Ishikawa (cell line): ENCODE data around the gene MAST4.

ENCODE experiments used
- CEBPB ChIP-seq: IDR thresholded peaks from 2 replicates; pipeline ENCODE4 v1.6.1; 2012
- CREB1 ChIP-seq: IDR thresholded peaks from 2 replicates; pipeline ENCODE4 v1.6.1; 2012; ENCODE audit warnings: low read depth
- EGR1 ChIP-seq: IDR thresholded peaks from 2 replicates; pipeline ENCODE4 v1.6.1; 2012
- EP300 ChIP-seq: IDR thresholded peaks from 2 replicates; pipeline ENCODE4 v1.6.1; 2012; ENCODE audit warnings: borderline replicate concordance
- FOXM1 ChIP-seq: IDR thresholded peaks from 2 replicates; pipeline ENCODE4 v1.6.1; 2012; ENCODE audit warnings: low read depth, borderline replicate concordance
- NFIC ChIP-seq: IDR thresholded peaks from 2 replicates; pipeline ENCODE4 v1.6.1; 2012
- RAD21 ChIP-seq: IDR thresholded peaks from 2 replicates; pipeline ENCODE4 v1.6.1; 2012; ENCODE audit warnings: low read depth
- TAF1 ChIP-seq: IDR thresholded peaks from 2 replicates; pipeline ENCODE4 v1.6.1; 2012; ENCODE audit warnings: low read depth, mild to moderate bottlenecking
- TCF12 ChIP-seq: IDR thresholded peaks from 2 replicates; pipeline ENCODE4 v1.6.1; 2012; ENCODE audit warnings: low read depth
- TEAD4 ChIP-seq: IDR thresholded peaks from 2 replicates; pipeline ENCODE4 v1.6.1; 2012
- USF1 ChIP-seq: IDR thresholded peaks from 2 replicates; pipeline ENCODE4 v1.6.1; 2012
- YY1 ChIP-seq: IDR thresholded peaks from 2 replicates; pipeline ENCODE4 v1.6.1; 2012; ENCODE audit warnings: low read depth
- ZBTB7A ChIP-seq: IDR thresholded peaks from 2 replicates; pipeline ENCODE4 v1.6.1; 2012; ENCODE audit warnings: low read depth
- TF ChIP-seq, protein P1 (sequence below): IDR thresholded peaks from 2 replicates; pipeline ENCODE4 v1.6.1; 2012
- TF ChIP-seq, protein P2 (sequence below): IDR thresholded peaks from 2 replicates; pipeline ENCODE4 v1.6.1; 2012; ENCODE audit warnings: low read depth, mild to moderate bottlenecking

MAST4 gene

GRCh38 chr5:67152400-67152799 lies 556.2 kb downstream of the MAST4 start:
- TF ChIP-seq CREB1 = no peak
- TF ChIP-seq EP300 = no peak
- no peak for TF ChIP-seq FOXM1
- no peak for TF ChIP-seq CEBPB
- no peak for TF ChIP-seq TEAD4
- TF ChIP-seq USF1 = no peak
- no peak for TF ChIP-seq RAD21
- no peak for TF ChIP-seq NFIC
- TF ChIP-seq YY1 = no peak
- TF ChIP-seq, protein P1, sequence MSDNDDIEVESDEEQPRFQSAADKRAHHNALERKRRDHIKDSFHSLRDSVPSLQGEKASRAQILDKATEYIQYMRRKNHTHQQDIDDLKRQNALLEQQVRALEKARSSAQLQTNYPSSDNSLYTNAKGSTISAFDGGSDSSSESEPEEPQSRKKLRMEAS = no peak
- TF ChIP-seq ZBTB7A = no peak
- TF ChIP-seq TAF1 = no peak
- TF ChIP-seq, protein P2, sequence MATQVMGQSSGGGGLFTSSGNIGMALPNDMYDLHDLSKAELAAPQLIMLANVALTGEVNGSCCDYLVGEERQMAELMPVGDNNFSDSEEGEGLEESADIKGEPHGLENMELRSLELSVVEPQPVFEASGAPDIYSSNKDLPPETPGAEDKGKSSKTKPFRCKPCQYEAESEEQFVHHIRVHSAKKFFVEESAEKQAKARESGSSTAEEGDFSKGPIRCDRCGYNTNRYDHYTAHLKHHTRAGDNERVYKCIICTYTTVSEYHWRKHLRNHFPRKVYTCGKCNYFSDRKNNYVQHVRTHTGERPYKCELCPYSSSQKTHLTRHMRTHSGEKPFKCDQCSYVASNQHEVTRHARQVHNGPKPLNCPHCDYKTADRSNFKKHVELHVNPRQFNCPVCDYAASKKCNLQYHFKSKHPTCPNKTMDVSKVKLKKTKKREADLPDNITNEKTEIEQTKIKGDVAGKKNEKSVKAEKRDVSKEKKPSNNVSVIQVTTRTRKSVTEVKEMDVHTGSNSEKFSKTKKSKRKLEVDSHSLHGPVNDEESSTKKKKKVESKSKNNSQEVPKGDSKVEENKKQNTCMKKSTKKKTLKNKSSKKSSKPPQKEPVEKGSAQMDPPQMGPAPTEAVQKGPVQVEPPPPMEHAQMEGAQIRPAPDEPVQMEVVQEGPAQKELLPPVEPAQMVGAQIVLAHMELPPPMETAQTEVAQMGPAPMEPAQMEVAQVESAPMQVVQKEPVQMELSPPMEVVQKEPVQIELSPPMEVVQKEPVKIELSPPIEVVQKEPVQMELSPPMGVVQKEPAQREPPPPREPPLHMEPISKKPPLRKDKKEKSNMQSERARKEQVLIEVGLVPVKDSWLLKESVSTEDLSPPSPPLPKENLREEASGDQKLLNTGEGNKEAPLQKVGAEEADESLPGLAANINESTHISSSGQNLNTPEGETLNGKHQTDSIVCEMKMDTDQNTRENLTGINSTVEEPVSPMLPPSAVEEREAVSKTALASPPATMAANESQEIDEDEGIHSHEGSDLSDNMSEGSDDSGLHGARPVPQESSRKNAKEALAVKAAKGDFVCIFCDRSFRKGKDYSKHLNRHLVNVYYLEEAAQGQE = no peak
- TF ChIP-seq TCF12 = no peak
- TF ChIP-seq EGR1 = no peak

DNA sequence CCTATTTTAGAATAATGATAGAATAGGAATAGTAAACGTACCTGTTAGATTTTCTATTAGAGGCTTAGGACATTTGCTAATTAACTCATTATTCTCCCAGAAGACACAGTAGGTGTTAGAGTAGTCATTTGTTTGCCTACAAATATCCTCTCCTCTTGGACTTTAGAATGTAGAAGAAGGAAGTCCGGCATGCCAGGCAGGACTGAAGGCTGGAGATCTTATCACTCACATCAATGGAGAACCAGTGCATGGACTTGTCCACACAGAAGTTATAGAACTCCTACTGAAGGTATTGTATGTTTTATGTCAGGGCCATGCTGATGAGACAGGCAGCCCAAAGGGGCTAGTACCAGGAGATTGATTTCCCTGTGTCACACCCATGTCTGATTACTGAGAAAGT lies 557.1 kb downstream of the MAST4 start:
- TF ChIP-seq NFIC (no peak), EGR1 (no peak), USF1 (no peak), TEAD4 (no peak), FOXM1 (no peak), CEBPB (no peak)

GRCh38 chr5:67154556-67155206 lies 558.5 kb downstream of the MAST4 start:
- TF ChIP-seq EP300 (no peak), EGR1 (no peak), CREB1 (no peak), FOXM1 (no peak), YY1 (no peak), CEBPB (no peak), ZBTB7A (no peak), USF1 (no peak), TCF12 (no peak), TEAD4 (no peak), TAF1 (no peak), RAD21 (no peak), NFIC (no peak)
- TF ChIP-seq, protein P2 = no peak
- TF ChIP-seq, protein P1 = no peak

DNA sequence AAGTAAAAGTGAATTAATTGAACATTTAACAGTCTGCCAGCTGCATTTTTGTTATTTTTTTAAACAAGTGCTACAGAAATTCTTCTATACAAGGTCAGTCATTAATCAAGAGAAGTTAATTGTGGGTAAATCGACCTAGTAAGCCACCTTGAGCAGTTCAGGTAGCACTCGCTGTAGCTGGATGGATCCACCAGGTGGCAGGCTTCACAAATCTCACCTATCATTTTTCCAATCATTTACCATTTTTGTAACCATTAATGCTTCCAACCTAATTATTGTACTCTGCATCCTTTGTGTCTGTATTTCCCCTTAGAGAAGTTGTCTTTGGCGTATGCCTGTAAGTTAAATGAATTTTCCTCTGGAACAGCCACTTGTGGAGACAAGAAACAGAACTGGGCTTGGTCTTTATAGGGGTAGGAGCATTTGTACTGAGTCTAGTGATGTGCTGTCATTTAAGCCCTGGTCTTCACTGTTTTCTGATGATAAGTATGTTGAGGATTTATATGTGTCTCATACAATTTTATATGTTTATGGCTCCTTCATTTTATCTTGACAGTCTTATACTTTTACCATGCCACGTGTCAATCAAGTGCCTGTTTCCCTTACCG lies 560.9 kb downstream of the MAST4 start:
- peak; percentile 59 for TF ChIP-seq RAD21
- TF ChIP-seq, protein P1 = no peak

DNA sequence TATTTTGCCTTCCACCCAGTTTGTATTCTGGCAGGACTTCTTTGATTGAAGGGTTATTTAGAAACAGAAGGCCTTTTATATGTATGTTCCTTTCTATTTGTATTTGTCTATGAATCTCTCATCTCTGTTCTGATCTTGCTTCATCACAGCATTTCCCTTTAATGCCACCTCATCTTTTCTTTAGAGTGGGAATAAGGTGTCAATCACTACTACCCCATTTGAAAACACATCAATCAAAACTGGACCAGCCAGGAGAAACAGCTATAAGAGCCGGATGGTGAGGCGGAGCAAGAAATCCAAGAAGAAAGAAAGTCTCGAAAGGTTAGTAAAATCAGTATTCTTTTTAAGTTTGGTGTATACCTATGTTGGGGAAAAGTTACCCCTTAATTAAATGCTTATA lies 564.1 kb downstream of the MAST4 start:
- no peak for TF ChIP-seq TCF12
- no peak for TF ChIP-seq YY1
- no peak for TF ChIP-seq TEAD4
- TF ChIP-seq, protein P1 = no peak
- no peak for TF ChIP-seq EGR1
- no peak for TF ChIP-seq ZBTB7A
- TF ChIP-seq EP300 = no peak
- TF ChIP-seq TAF1 = no peak
- no peak for TF ChIP-seq NFIC
- no peak for TF ChIP-seq USF1
- no peak for TF ChIP-seq CEBPB
- no peak for TF ChIP-seq FOXM1
- TF ChIP-seq, protein P2 = no peak
- TF ChIP-seq CREB1 = no peak
- TF ChIP-seq RAD21 = no peak
